PC-9 (cell line): ENCODE measurements around the gene RAB4A. TPM values are rescaled to one million over a fixed set of nuclear protein-coding genes. Genes with fewer than 3 reads are reported as not detected.

Experiments used
- BruUV-seq: library from RNA; stranded (reverse); fragments of 400-500 nt; replicated peaks from 2 replicates; lab custom pipeline; 2021; lab: Mats Ljungman, UMichigan
- CTCF ChIA-PET: fragments of 300-600 bp; sonication (Branson Sonifier 250); formaldehyde crosslinking; loops from one replicate; lab custom pipeline; 2022; ENCODE audit warnings: antibody characterized with exemption; lab: Charles Lee
- POLR2A ChIA-PET: fragments of 300-600 bp; sonication (Branson Sonifier 250); formaldehyde crosslinking; loops from one replicate; lab custom pipeline; 2022; ENCODE audit warnings: antibody characterized with exemption; ENCODE audit not compliant: unreplicated experiment; lab: Charles Lee
- DNase-seq, 2 experiments: peaks; one replicate each; pipeline versions ENCODE4 v3.0.0 to v3.0.0-alpha.2; 2015 to 2022; ENCODE audit warnings: mixed read lengths in 1 of 2
- H2AFZ ChIP-seq: fragments of 200-600 bp; sonication (generic); 2 replicates; pipeline ENCODE4 v1.8.1; 2017; ENCODE audit warnings: antibody characterized with exemption
- H3F3A ChIP-seq: fragments of 200-600 bp; sonication (generic); 2 replicates; pipeline ENCODE4 v1.8.1; 2017; ENCODE audit warnings: antibody characterized with exemption, mild to moderate bottlenecking, low read depth; ENCODE audit not compliant: insufficient read depth
- H3K27ac ChIP-seq: fragments of 200-600 bp; sonication (generic); 2 replicates; pipeline ENCODE4 v1.6.1; 2016; ENCODE audit warnings: mixed run types
- H3K27me3 ChIP-seq: fragments of 200-600 bp; sonication (generic); 2 replicates; pipeline ENCODE4 v1.6.1; 2016; ENCODE audit warnings: low read depth, mixed run types; ENCODE audit not compliant: insufficient read depth
- H3K36me3 ChIP-seq: fragments of 200-600 bp; sonication (generic); 2 replicates; pipeline ENCODE4 v1.6.1; 2016; ENCODE audit warnings: low read depth, mixed run types
- H3K4me1 ChIP-seq: fragments of 200-600 bp; sonication (generic); replicated peaks from 2 replicates; pipeline ENCODE4 v1.6.1; 2016; ENCODE audit warnings: mixed run types; ENCODE audit not compliant: insufficient read depth
- H3K4me2 ChIP-seq: fragments of 200-600 bp; sonication (generic); 2 replicates; pipeline ENCODE4 v1.6.1; 2017; ENCODE audit warnings: mixed run types
- H3K4me3 ChIP-seq: fragments of 200-600 bp; sonication (generic); 2 replicates; pipeline ENCODE4 v1.6.1; 2016; ENCODE audit warnings: mixed run types
- H3K79me2 ChIP-seq: fragments of 200-600 bp; sonication (generic); 2 replicates; pipeline ENCODE4 v1.6.1; 2017; ENCODE audit warnings: low read depth, mixed run types
- H3K9me2 ChIP-seq: fragments of 200-600 bp; sonication (generic); 2 replicates; pipeline ENCODE4 v1.8.1; 2017; ENCODE audit warnings: mild to moderate bottlenecking; ENCODE audit not compliant: insufficient read depth
- H3K9me3 ChIP-seq: fragments of 200-600 bp; sonication (generic); 2 replicates; pipeline ENCODE4 v1.8.1; 2016; ENCODE audit warnings: low read depth; ENCODE audit not compliant: insufficient read depth
- H4K20me1 ChIP-seq: fragments of 200-600 bp; sonication (generic); 2 replicates; pipeline ENCODE4 v1.8.1; 2017; ENCODE audit not compliant: insufficient read depth
- CTCF ChIP-seq: fragments of 200-600 bp; sonication (generic); conservative IDR thresholded peaks from 2 replicates; pipeline ENCODE4 v1.6.1; 2017; ENCODE audit warnings: mixed run types, antibody characterized with exemption, mild to moderate bottlenecking, moderate library complexity
- EZH2 ChIP-seq: fragments of 200-600 bp; sonication (generic); IDR thresholded peaks from 2 replicates; pipeline ENCODE4 v1.8.0; 2017; ENCODE audit warnings: antibody characterized with exemption, low read depth
- intact Hi-C: fragments of 100-400 bp; cut with micrococcal nuclease; formaldehyde crosslinking; loops from one replicate; pipeline ENCODE4 v1.10.0; 2022; ENCODE audit not compliant: unreplicated experiment
- total RNA-seq: library from RNA; stranded (reverse); gene quantifications from 2 replicates; pipeline ENCODE4 v1.2.3, GENCODE V29; 2021

RAB4A gene
- total RNA-seq, 1 experiment from 2014 or later, result 29.0 TPM

GRCh38 chr1:229328598-229329362 lies 57.9 kb downstream of the RAB4A start:
- no peak overlapping the region for H3K4me2 ChIP-seq
- no peak for DNase-seq
- H3K27me3 ChIP-seq, result no peaks in the 10 kb centered on the region
- no TSS peak for BruUV-seq
- H3K36me3 ChIP-seq, result no peaks in the 10 kb centered on the region
- no peaks in the 10 kb centered on the region for H3K9me2 ChIP-seq
- H3K79me2 ChIP-seq, result no peaks in the 10 kb centered on the region
- H3K4me3 ChIP-seq, result no peak overlapping the region
- POLR2A ChIA-PET, result no interaction called here
- no peak overlapping the region for H2AFZ ChIP-seq
- no peaks in the 10 kb centered on the region for H3K4me1 ChIP-seq
- no peaks in the 10 kb centered on the region for H4K20me1 ChIP-seq
- intact Hi-C loops, result no loop called here
- no peak overlapping the region for H3K27ac ChIP-seq
- TF ChIP-seq EZH2 (no peak), CTCF (no peak)
- CTCF ChIA-PET, result no interaction called here
- H3F3A ChIP-seq, result no peaks in the 10 kb centered on the region
- no peaks in the 10 kb centered on the region for H3K9me3 ChIP-seq

- Histone ChIP-seq H3K4me3 (no peak overlapping the region), H3K27ac (no peak overlapping the region), H3K4me1 (no peaks in the 10 kb centered on the region; the same call in 1 of the 2 replicates), H3K36me3 (no peaks in the 10 kb centered on the region), H3K4me2 (no peak overlapping the region), H3F3A (no peaks in the 10 kb centered on the region), H2AFZ (no peak overlapping the region), H4K20me1 (no peaks in the 10 kb centered on the region), H3K79me2 (0 out of 2 replicates have a peak, but pooled peaks cover 6% of the 10 kb centered on the region), H3K9me2 (no peaks in the 10 kb centered on the region), H3K27me3 (no peaks in the 10 kb centered on the region), H3K9me3 (no peaks in the 10 kb centered on the region)
- BruUV-seq, result no TSS peak
- TF ChIP-seq EZH2 (no peak), CTCF (no peak)
- ChIA-PET CTCF (no interaction called here), POLR2A (no interaction called here)
- DNase-seq, result no peak
- intact Hi-C loops, result no loop called here
Observed at GRCh38 chr1:229334269-229334668, 63.4 kb downstream of the RAB4A start.

- no TSS peak for BruUV-seq
- ChIA-PET CTCF (no interaction called here), POLR2A (no interaction called here)
- H2AFZ ChIP-seq, result no peak overlapping the region
- 0 out of 2 replicates have a peak, but pooled peaks cover 6% of the 10 kb centered on the region for H3K79me2 ChIP-seq
- H3K27me3 ChIP-seq, result no peaks in the 10 kb centered on the region
- H3K4me1 ChIP-seq, result peaks cover under 1% of the 10 kb centered on the region; the same call in 1 of the 2 replicates
- H3K4me2 ChIP-seq, result no peak overlapping the region
- H3K36me3 ChIP-seq, result no peaks in the 10 kb centered on the region
- H3K27ac ChIP-seq, result no peak overlapping the region
- H3K4me3 ChIP-seq, result no peak overlapping the region
- no peaks in the 10 kb centered on the region for H3K9me2 ChIP-seq
- H3K9me3 ChIP-seq, result no peaks in the 10 kb centered on the region
- DNase-seq, result no peak
- intact Hi-C loops, result no loop called here
- no peak for TF ChIP-seq EZH2
- no peak for TF ChIP-seq CTCF
- H4K20me1 ChIP-seq, result no peaks in the 10 kb centered on the region
- no peaks in the 10 kb centered on the region for H3F3A ChIP-seq
Observed at GRCh38 chr1:229334716-229335115, 63.8 kb downstream of the RAB4A start.
